K562 treated with DMSO at 1 percent for 24 hours (cell line): ENCODE results near the gene PHF3. TPM values are rescaled to one million over a fixed set of nuclear protein-coding genes. Genes with fewer than 3 reads are reported as not detected.

ENCODE experiments used
- total RNA-seq: library from RNA; unstranded; fragments of 300-600 nt; gene quantifications from 2 replicates; pipeline ENCODE4 v1.2.3, GENCODE V29; 2022; ENCODE audit warnings: low read depth; ENCODE audit not compliant: insufficient read depth

The PHF3 gene, protein sequence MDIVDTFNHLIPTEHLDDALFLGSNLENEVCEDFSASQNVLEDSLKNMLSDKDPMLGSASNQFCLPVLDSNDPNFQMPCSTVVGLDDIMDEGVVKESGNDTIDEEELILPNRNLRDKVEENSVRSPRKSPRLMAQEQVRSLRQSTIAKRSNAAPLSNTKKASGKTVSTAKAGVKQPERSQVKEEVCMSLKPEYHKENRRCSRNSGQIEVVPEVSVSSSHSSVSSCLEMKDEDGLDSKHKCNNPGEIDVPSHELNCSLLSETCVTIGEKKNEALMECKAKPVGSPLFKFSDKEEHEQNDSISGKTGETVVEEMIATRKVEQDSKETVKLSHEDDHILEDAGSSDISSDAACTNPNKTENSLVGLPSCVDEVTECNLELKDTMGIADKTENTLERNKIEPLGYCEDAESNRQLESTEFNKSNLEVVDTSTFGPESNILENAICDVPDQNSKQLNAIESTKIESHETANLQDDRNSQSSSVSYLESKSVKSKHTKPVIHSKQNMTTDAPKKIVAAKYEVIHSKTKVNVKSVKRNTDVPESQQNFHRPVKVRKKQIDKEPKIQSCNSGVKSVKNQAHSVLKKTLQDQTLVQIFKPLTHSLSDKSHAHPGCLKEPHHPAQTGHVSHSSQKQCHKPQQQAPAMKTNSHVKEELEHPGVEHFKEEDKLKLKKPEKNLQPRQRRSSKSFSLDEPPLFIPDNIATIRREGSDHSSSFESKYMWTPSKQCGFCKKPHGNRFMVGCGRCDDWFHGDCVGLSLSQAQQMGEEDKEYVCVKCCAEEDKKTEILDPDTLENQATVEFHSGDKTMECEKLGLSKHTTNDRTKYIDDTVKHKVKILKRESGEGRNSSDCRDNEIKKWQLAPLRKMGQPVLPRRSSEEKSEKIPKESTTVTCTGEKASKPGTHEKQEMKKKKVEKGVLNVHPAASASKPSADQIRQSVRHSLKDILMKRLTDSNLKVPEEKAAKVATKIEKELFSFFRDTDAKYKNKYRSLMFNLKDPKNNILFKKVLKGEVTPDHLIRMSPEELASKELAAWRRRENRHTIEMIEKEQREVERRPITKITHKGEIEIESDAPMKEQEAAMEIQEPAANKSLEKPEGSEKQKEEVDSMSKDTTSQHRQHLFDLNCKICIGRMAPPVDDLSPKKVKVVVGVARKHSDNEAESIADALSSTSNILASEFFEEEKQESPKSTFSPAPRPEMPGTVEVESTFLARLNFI (N-terminal part only)
- 13.1 and 14.4 TPM in 2 replicates for total RNA-seq

DNA sequence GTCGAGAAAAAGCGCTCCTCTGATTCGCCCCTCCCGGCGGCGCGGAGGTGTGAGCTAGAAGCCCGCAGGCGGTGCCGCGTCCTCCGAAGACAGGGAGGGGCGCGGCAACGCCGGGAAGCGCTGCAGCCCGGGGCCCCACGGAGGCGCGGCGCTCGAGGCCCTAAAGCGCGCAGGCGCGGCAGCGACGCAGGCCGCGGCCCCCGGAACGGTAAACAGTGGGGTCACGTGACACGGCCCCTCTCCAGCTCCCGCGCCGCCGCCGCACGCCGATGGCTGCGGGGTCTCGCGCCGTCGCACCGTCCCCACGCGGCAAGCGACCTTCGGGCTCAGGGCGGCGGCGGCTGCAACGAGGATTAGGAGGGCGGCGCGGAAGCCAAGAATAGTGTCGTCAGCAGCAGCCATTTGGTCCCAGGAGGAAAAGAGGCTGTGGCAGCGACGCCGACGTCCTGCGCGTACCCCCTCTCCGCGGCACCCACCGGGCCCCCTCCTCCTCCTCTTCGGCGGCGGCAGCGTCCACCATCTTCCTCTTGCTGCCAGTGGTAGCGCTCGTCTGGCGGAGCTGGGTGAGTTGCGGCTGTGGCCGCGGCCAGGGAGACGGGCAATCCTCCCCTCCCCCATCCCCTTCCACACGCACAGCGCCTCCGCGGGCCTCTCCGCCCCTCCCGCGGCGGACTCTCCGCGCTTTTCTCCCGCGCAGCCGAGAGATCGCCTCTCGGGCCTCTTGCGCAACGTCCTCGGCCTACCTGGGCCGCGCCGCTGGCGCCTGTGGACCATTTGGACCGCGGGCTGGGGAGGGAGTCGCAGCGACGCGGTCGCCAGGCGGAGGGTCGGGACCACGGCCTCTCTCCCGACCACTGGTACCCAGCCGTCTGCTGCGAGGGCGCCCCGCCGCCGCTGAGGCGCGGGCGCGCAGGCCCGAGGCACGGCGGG lies at the start of gene PHF3:
TSS of gene PHF3 (plus strand) at position 215 of the 930 bp plus-strand sequence. CDS start 10,750 bp downstream, outside the sequence.

Other genes with a start within 250 kb of the PHF3 start
- gene PTP4A1, start 63.3 kb upstream of the PHF3 start, total RNA-seq: 10.1 and 12.5 TPM in 2 replicates